ENCODE measurements around the gene SLC8A1.

SLC8A1 gene

GRCh38 chr2:40123746-40124145 lies 328.1 kb downstream of the SLC8A1 start:
- DNase-seq (ENCODE audit: low read depth) = no peak
- no peak overlapping the region for H3K4me3 ChIP-seq (ENCODE audit: low read depth, low read length)
- TF ChIP-seq CTCF (IDR thresholded peaks at IDR 0.05; ENCODE audit: low read depth, low read length, missing control alignments) = no peak
- in situ Hi-C loops (cut with HindIII; ENCODE audit: low sequenced_read_pairs) = no loop called here

GRCh38 chr2:40123326-40123725 lies 328.6 kb downstream of the SLC8A1 start:
- TF ChIP-seq CTCF (IDR thresholded peaks at IDR 0.05; ENCODE audit: low read depth, low read length, missing control alignments) = no peak
- H3K4me3 ChIP-seq (ENCODE audit: low read depth, low read length) = no peak overlapping the region
- in situ Hi-C loops (cut with HindIII; ENCODE audit: low sequenced_read_pairs) = no loop called here
- no peak for DNase-seq (ENCODE audit: low read depth)

- no peak for DNase-seq (ENCODE audit: low read depth)
- no peak overlapping the region for H3K4me3 ChIP-seq (ENCODE audit: low read depth, low read length)
- in situ Hi-C loops (cut with HindIII; ENCODE audit: low sequenced_read_pairs) = no loop called here
- TF ChIP-seq CTCF (IDR thresholded peaks at IDR 0.05; ENCODE audit: low read depth, low read length, missing control alignments) = no peak
Observed at GRCh38 chr2:40120957-40121356, 330.9 kb downstream of the SLC8A1 start.

GRCh38 chr2:40120026-40120425 lies 331.9 kb downstream of the SLC8A1 start:
- in situ Hi-C loops (cut with HindIII; ENCODE audit: low sequenced_read_pairs) = no loop called here
- no peak for DNase-seq (ENCODE audit: low read depth)
- H3K4me3 ChIP-seq (ENCODE audit: low read depth, low read length) = no peak overlapping the region
- no peak for TF ChIP-seq CTCF (IDR thresholded peaks at IDR 0.05; ENCODE audit: low read depth, low read length, missing control alignments)

- DNase-seq (ENCODE audit: low read depth) = no peak
- H3K4me3 ChIP-seq (ENCODE audit: low read depth, low read length) = no peak overlapping the region
- in situ Hi-C loops (cut with HindIII; ENCODE audit: low sequenced_read_pairs) = no loop called here
- no peak for TF ChIP-seq CTCF (IDR thresholded peaks at IDR 0.05; ENCODE audit: low read depth, low read length, missing control alignments)
Observed at GRCh38 chr2:40118622-40119021, 333.3 kb downstream of the SLC8A1 start.

GRCh38 chr2:40115894-40116293 lies 336.0 kb downstream of the SLC8A1 start:
- TF ChIP-seq CTCF (IDR thresholded peaks at IDR 0.05; ENCODE audit: low read depth, low read length, missing control alignments) = no peak
- H3K4me3 ChIP-seq (ENCODE audit: low read depth, low read length) = no peak overlapping the region
- no peak for DNase-seq (ENCODE audit: low read depth)
- in situ Hi-C loops (cut with HindIII; ENCODE audit: low sequenced_read_pairs) = no loop called here

- in situ Hi-C loops (cut with HindIII; ENCODE audit: low sequenced_read_pairs) = no loop called here
- TF ChIP-seq CTCF (IDR thresholded peaks at IDR 0.05; ENCODE audit: low read depth, low read length, missing control alignments) = no peak
- DNase-seq (ENCODE audit: low read depth) = no peak
- no peak overlapping the region for H3K4me3 ChIP-seq (ENCODE audit: low read depth, low read length)
Observed at GRCh38 chr2:40115348-40115747, 336.5 kb downstream of the SLC8A1 start.

All from astrocyte of the cerebellum (primary cell).